Body of pancreas (tissue), 4 donors: ENCODE results near the gene THSD4.

Experiments
- CTCF ChIP-seq, 7 experiments: fragments of 450-650 bp in 4 of 7; fragments of 200-600 bp in 3 of 7; sonication (generic) in 3 of 7; IDR thresholded peaks; one replicate each; pipeline ENCODE4 v1.5.1; 2016 to 2019; ENCODE audit warnings: antibody characterized with exemption in 7 of 7
- POLR2A ChIP-seq, 3 donors: fragments of 450-650 bp; IDR thresholded peaks; one replicate each; pipeline ENCODE4 v1.6.1; 2016; ENCODE audit warnings: antibody characterized with exemption in 3 of 3, mild to moderate bottlenecking in 2 of 3

- TF ChIP-seq CTCF (IDR thresholded peaks at IDR 0.05) (no peak), POLR2A (IDR thresholded peaks at IDR 0.05) (no peak)
Observed at GRCh38 chr15:71168166-71168834, 53.0 kb downstream of the THSD4 start.
